Measurements from ENCODE around the gene FREM2.

FREM2 gene

DNA sequence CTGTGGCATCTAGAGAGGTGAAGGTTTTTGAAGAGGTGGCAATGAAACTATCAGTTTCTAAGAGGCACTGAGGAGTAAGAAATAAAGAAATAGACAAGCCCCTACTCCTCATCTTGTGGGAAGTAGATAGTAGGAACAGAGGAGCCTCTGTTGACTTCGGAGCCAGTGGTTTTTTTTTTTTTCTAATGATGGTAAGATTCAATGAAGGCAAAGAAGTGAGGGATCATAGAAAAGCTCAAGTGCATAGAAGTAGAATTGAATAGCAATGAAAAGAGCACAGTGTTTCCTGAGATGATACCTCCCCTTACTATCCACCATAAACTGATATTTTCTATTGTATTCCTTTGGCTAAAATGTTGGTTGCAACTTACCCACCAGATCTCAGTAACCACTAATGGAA, 46.3 kb downstream of the FREM2 start:
- Histone ChIP-seq H2AK5ac (ENCODE audit: low read length, severe bottlenecking) (no peak overlapping the region), H2BK120ac (ENCODE audit: low read depth, low read length) (no peak overlapping the region), H2BK5ac (ENCODE audit: low read depth, low read length, poor library complexity, severe bottlenecking) (no peak overlapping the region), H3K27ac (ENCODE audit: low read length, poor library complexity, severe bottlenecking) (no peak overlapping the region), H4K8ac (ENCODE audit: low read length) (no peak overlapping the region), H3K4ac (ENCODE audit: low read depth in 1 of 2, low read length in 2 of 2) (no peak overlapping the region), H3K4me3 (ENCODE audit: insufficient read depth in 1 of 2, low read depth in 1 of 2, low read length in 2 of 2) (no peak overlapping the region), H2BK12ac (ENCODE audit: low read length in 2 of 2) (no peak overlapping the region), H3K23ac (ENCODE audit: low read length in 2 of 2) (no peak overlapping the region), H3K18ac (ENCODE audit: low read depth in 1 of 2, low read length in 2 of 2) (no peak overlapping the region), H3K36me3 (ENCODE audit: control insufficient read depth in 1 of 2, insufficient read depth in 2 of 2, low read depth in 1 of 2, low read length in 2 of 2) (no peaks in the 10 kb centered on the region), H3K14ac (ENCODE audit: low read length in 2 of 2) (no peak overlapping the region), H3K4me1 (ENCODE audit: control insufficient read depth, insufficient read depth, low read depth, low read length) (no peaks in the 10 kb centered on the region), H3K4me2 (ENCODE audit: low read length, poor library complexity, severe bottlenecking) (no peak overlapping the region), H2BK15ac (ENCODE audit: low read depth, poor library complexity, severe bottlenecking) (no peak overlapping the region), H3K79me1 (replicated peaks; ENCODE audit: low read length, poor library complexity, severe bottlenecking) (no peaks in the 10 kb centered on the region), H3K27me3 (ENCODE audit: control insufficient read depth in 1 of 2, insufficient read depth in 1 of 2, low read length in 2 of 2) (no peaks in the 10 kb centered on the region), H3K9me3 (ENCODE audit: control insufficient read depth, low read length) (no peaks in the 10 kb centered on the region), H4K91ac (ENCODE audit: low read length) (no peak overlapping the region), H2AFZ (ENCODE audit: low read depth, low read length) (no peak overlapping the region), H3K9ac (ENCODE audit: low read length) (no peak overlapping the region)
- DNase-seq, result no peak
- WGBS, result no CpG with 5 or more reads among the region's 1 CpG

DNA sequence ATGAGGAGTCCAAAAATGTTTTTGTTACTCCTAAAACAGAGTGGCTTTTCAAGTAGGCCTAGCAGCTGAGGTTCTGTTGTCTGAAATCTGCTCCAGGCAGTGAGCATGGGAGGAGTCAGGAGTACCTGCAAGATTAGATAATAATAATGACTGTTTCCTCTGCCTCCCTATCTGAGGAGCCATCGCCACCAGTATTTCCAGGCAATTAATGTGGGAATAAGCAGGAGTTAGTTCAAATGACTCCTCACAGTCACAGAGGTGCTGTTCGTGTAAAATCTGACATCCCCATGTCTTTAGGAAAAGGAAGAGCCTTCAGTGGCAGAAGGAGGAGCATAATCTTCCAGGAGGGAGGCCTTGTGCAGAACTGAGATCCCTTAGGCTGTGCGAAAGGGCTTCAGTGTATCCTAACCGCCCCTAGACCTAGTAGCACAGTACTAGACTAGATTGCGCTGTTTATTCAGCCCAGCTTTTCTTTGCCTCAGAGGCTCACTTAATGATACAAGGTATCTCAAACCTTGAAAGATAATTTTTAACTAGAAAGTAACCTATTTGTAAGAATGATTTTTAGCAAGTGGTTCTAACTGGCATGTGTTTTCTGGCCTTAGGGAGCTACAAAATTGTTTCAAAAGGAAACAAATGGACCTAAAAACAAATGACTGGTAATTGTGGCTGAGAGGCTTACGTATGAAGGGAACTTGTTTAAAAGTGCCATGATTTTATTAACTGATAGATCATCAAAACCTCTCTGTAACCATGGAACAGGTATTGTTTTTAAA, 49.0 kb downstream of the FREM2 start:
- no peak for DNase-seq
- no peaks in the 10 kb centered on the region for H3K4me1 ChIP-seq (ENCODE audit: control insufficient read depth, insufficient read depth, low read depth, low read length)
- no peaks in the 10 kb centered on the region for H3K36me3 ChIP-seq (ENCODE audit: control insufficient read depth in 1 of 2, insufficient read depth in 2 of 2, low read depth in 1 of 2, low read length in 2 of 2)
- no peak overlapping the region for H4K91ac ChIP-seq (ENCODE audit: low read length)
- H2AK5ac ChIP-seq (ENCODE audit: low read length, severe bottlenecking), result no peak overlapping the region
- H2BK5ac ChIP-seq (ENCODE audit: low read depth, low read length, poor library complexity, severe bottlenecking), result no peak overlapping the region
- no peaks in the 10 kb centered on the region for H3K9me3 ChIP-seq (ENCODE audit: control insufficient read depth, low read length)
- WGBS, result 74% methylated on average over 4 of the region's 6 CpGs
- H2BK120ac ChIP-seq (ENCODE audit: low read depth, low read length), result no peak overlapping the region
- no peak overlapping the region for H3K23ac ChIP-seq (ENCODE audit: low read length in 2 of 2)
- no peak overlapping the region for H3K9ac ChIP-seq (ENCODE audit: low read length)
- H2BK12ac ChIP-seq (ENCODE audit: low read length in 2 of 2), result no peak overlapping the region
- no peak overlapping the region for H2AFZ ChIP-seq (ENCODE audit: low read depth, low read length)
- H3K4ac ChIP-seq (ENCODE audit: low read depth in 1 of 2, low read length in 2 of 2), result no peak overlapping the region
- H2BK15ac ChIP-seq (ENCODE audit: low read depth, poor library complexity, severe bottlenecking), result no peak overlapping the region
- H3K27ac ChIP-seq (ENCODE audit: low read length, poor library complexity, severe bottlenecking), result no peak overlapping the region
- H3K4me2 ChIP-seq (ENCODE audit: low read length, poor library complexity, severe bottlenecking), result no peak overlapping the region
- no peak overlapping the region for H3K14ac ChIP-seq (ENCODE audit: low read length in 2 of 2)
- no peak overlapping the region for H3K18ac ChIP-seq (ENCODE audit: low read depth in 1 of 2, low read length in 2 of 2)
- H4K8ac ChIP-seq (ENCODE audit: low read length), result no peak overlapping the region
- no peaks in the 10 kb centered on the region for H3K79me1 ChIP-seq (replicated peaks; ENCODE audit: low read length, poor library complexity, severe bottlenecking)
- H3K27me3 ChIP-seq (ENCODE audit: control insufficient read depth in 1 of 2, insufficient read depth in 1 of 2, low read length in 2 of 2), result no peaks in the 10 kb centered on the region
- H3K4me3 ChIP-seq (ENCODE audit: insufficient read depth in 1 of 2, low read depth in 1 of 2, low read length in 2 of 2), result no peak overlapping the region

DNA sequence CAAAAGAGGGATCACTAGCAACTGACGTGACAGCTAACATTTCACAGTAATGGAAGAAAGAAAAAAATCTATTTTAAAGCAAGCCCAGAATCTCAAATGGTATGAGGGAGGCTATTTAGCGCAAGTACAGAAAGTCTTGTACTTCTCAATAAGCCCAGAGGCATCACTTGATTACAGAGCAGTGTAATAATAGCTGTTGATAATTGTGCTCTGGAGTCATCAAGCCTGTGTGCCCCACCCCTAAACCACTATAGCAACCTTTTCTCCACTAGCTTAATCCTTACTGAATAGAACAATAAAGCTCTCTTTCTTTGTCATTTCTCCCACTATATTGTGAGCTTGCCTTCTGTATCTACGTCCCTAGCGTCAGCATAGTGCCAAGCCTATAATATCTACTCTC, 56.6 kb downstream of the FREM2 start:
- Histone ChIP-seq H3K14ac (ENCODE audit: low read length in 2 of 2) (no peak overlapping the region), H3K23ac (ENCODE audit: low read length in 2 of 2) (no peak overlapping the region), H3K36me3 (ENCODE audit: control insufficient read depth in 1 of 2, insufficient read depth in 2 of 2, low read depth in 1 of 2, low read length in 2 of 2) (no peaks in the 10 kb centered on the region), H3K27me3 (ENCODE audit: control insufficient read depth in 1 of 2, insufficient read depth in 1 of 2, low read length in 2 of 2) (no peaks in the 10 kb centered on the region), H3K9me3 (ENCODE audit: control insufficient read depth, low read length) (no peaks in the 10 kb centered on the region), H4K91ac (ENCODE audit: low read length) (no peak overlapping the region), H3K79me1 (replicated peaks; ENCODE audit: low read length, poor library complexity, severe bottlenecking) (no peaks in the 10 kb centered on the region), H2AK5ac (ENCODE audit: low read length, severe bottlenecking) (no peak overlapping the region), H3K4me2 (ENCODE audit: low read length, poor library complexity, severe bottlenecking) (no peak overlapping the region), H2BK15ac (ENCODE audit: low read depth, poor library complexity, severe bottlenecking) (no peak overlapping the region), H3K4me3 (ENCODE audit: insufficient read depth in 1 of 2, low read depth in 1 of 2, low read length in 2 of 2) (no peak overlapping the region), H2BK5ac (ENCODE audit: low read depth, low read length, poor library complexity, severe bottlenecking) (no peak overlapping the region), H4K8ac (ENCODE audit: low read length) (no peak overlapping the region), H2BK120ac (ENCODE audit: low read depth, low read length) (no peak overlapping the region), H2AFZ (ENCODE audit: low read depth, low read length) (no peak overlapping the region), H2BK12ac (ENCODE audit: low read length in 2 of 2) (no peak overlapping the region), H3K4ac (ENCODE audit: low read depth in 1 of 2, low read length in 2 of 2) (no peak overlapping the region), H3K18ac (ENCODE audit: low read depth in 1 of 2, low read length in 2 of 2) (no peak overlapping the region), H3K4me1 (ENCODE audit: control insufficient read depth, insufficient read depth, low read depth, low read length) (no peaks in the 10 kb centered on the region), H3K9ac (ENCODE audit: low read length) (no peak overlapping the region), H3K27ac (ENCODE audit: low read length, poor library complexity, severe bottlenecking) (no peak overlapping the region)
- DNase-seq, result no peak
- WGBS, result 80% methylated on average over 1 of the region's 4 CpGs

DNA sequence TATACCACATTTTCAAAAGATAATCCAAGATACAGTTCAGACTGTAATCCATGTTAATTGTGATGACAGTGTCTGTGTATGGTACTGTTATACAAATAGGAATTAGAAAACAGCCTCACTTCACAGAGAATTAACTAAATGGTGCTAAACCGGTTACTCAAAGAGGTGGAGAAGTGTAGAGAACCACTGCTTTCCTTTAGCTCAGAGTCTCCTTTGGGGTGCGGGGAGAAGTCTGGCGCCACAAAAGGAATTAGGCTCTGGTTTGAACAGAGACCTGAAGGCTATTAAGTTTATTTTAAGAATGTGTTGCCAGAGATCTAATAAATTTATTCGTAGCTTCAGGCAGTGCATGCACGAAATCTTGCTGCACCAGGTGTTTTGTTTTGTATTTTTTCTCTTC, 65.8 kb downstream of the FREM2 start:
- Histone ChIP-seq H2AK5ac (ENCODE audit: low read length, severe bottlenecking) (no peak overlapping the region), H3K9ac (ENCODE audit: low read length) (no peak overlapping the region), H4K8ac (ENCODE audit: low read length) (no peak overlapping the region), H3K4me3 (ENCODE audit: insufficient read depth in 1 of 2, low read depth in 1 of 2, low read length in 2 of 2) (no peak overlapping the region), H3K27ac (ENCODE audit: low read length, poor library complexity, severe bottlenecking) (no peak overlapping the region), H2BK120ac (ENCODE audit: low read depth, low read length) (no peak overlapping the region), H3K27me3 (ENCODE audit: control insufficient read depth in 1 of 2, insufficient read depth in 1 of 2, low read length in 2 of 2) (peaks cover 0 to 4% of the 10 kb centered on the region in 2 experiments), H3K4me1 (ENCODE audit: control insufficient read depth, insufficient read depth, low read depth, low read length) (no peaks in the 10 kb centered on the region), H2BK15ac (ENCODE audit: low read depth, poor library complexity, severe bottlenecking) (no peak overlapping the region), H4K91ac (ENCODE audit: low read length) (no peak overlapping the region), H3K4me2 (ENCODE audit: low read length, poor library complexity, severe bottlenecking) (no peak overlapping the region), H3K4ac (ENCODE audit: low read depth in 1 of 2, low read length in 2 of 2) (no peak overlapping the region), H2AFZ (ENCODE audit: low read depth, low read length) (no peak overlapping the region), H2BK12ac (ENCODE audit: low read length in 2 of 2) (no peak overlapping the region), H3K14ac (ENCODE audit: low read length in 2 of 2) (no peak overlapping the region), H2BK5ac (ENCODE audit: low read depth, low read length, poor library complexity, severe bottlenecking) (no peak overlapping the region), H3K18ac (ENCODE audit: low read depth in 1 of 2, low read length in 2 of 2) (no peak overlapping the region), H3K9me3 (ENCODE audit: control insufficient read depth, low read length) (no peaks in the 10 kb centered on the region), H3K79me1 (replicated peaks; ENCODE audit: low read length, poor library complexity, severe bottlenecking) (no peaks in the 10 kb centered on the region), H3K36me3 (ENCODE audit: control insufficient read depth in 1 of 2, insufficient read depth in 2 of 2, low read depth in 1 of 2, low read length in 2 of 2) (no peaks in the 10 kb centered on the region), H3K23ac (ENCODE audit: low read length in 2 of 2) (no peak overlapping the region)
- DNase-seq, result no peak
- 51% methylated on average over 4 of the region's 5 CpGs for WGBS
